Measurements from ENCODE around the gene EDEM1.

The EDEM1 gene

GRCh38 chr3:5187156-5187919, at the start of gene EDEM1:
EDEM1 (plus strand) TSS chr3:5187707; CDS start chr3:5187806, 99 bp downstream.
- H3K79me2 ChIP-seq, result peaks cover 23% of the 10 kb centered on the region
- peak within 1 kb of the TSS; percentile 76 for H3K4me3 ChIP-seq (ENCODE audit: low read depth, low read length)
- H2AFZ ChIP-seq, result peak within 1 kb of the TSS; percentile 96
- H3K27me3 ChIP-seq (ENCODE audit: control insufficient read depth, insufficient read depth, low read length), result no peaks in the 10 kb centered on the region
- peak within 1 kb of the TSS; percentile 96 for H3K9ac ChIP-seq
- H3K9me3 ChIP-seq (ENCODE audit: control insufficient read depth, low read length), result no peaks in the 10 kb centered on the region
- peak within 1 kb of the TSS; percentile 78 for H3K27ac ChIP-seq
- TF ChIP-seq CTCF (IDR thresholded peaks at IDR 0.05), result no peak
- peak within 1 kb of the TSS; percentile 94 for H3K4me2 ChIP-seq (ENCODE audit: low read length)
- no peaks in the 10 kb centered on the region for H3K36me3 ChIP-seq (ENCODE audit: control insufficient read depth, insufficient read depth, low read length)
- H3K4me1 ChIP-seq, result peaks cover 13% of the 10 kb centered on the region

- Histone ChIP-seq H3K27ac (no peak overlapping the region), H3K79me2 (peaks cover 65% of the 10 kb centered on the region), H3K27me3 (ENCODE audit: control insufficient read depth, insufficient read depth, low read length) (no peaks in the 10 kb centered on the region), H3K9ac (no peak overlapping the region), H3K4me2 (ENCODE audit: low read length) (peak overlapping the region; percentile 6), H3K36me3 (ENCODE audit: control insufficient read depth, insufficient read depth, low read length) (no peaks in the 10 kb centered on the region), H2AFZ (no peak overlapping the region), H3K4me1 (peaks cover 12% of the 10 kb centered on the region), H3K9me3 (ENCODE audit: control insufficient read depth, low read length) (no peaks in the 10 kb centered on the region), H3K4me3 (ENCODE audit: low read depth, low read length) (no peak overlapping the region)
- TF ChIP-seq CTCF (IDR thresholded peaks at IDR 0.05), result no peak
These were observed 49.1 kb upstream of the EDEM1 start for GRCh38 chr3:5138214-5138981.

- Histone ChIP-seq H3K9me3 (ENCODE audit: control insufficient read depth, low read length) (no peaks in the 10 kb centered on the region), H3K4me3 (ENCODE audit: low read depth, low read length) (no peak overlapping the region), H3K4me2 (ENCODE audit: low read length) (no peak overlapping the region), H3K9ac (no peak overlapping the region), H3K27me3 (ENCODE audit: control insufficient read depth, insufficient read depth, low read length) (no peaks in the 10 kb centered on the region), H2AFZ (no peak overlapping the region), H3K4me1 (peaks cover 4% of the 10 kb centered on the region), H3K36me3 (ENCODE audit: control insufficient read depth, insufficient read depth, low read length) (no peaks in the 10 kb centered on the region), H3K27ac (no peak overlapping the region), H3K79me2 (peaks cover 70% of the 10 kb centered on the region)
- no peak for TF ChIP-seq CTCF (IDR thresholded peaks at IDR 0.05)
These were observed 47.3 kb upstream of the EDEM1 start for GRCh38 chr3:5140230-5140621.

- TF ChIP-seq CTCF (IDR thresholded peaks at IDR 0.05), result no peak
- no peak overlapping the region for H2AFZ ChIP-seq
- H3K79me2 ChIP-seq, result peaks cover 77% of the 10 kb centered on the region
- no peaks in the 10 kb centered on the region for H3K36me3 ChIP-seq (ENCODE audit: control insufficient read depth, insufficient read depth, low read length)
- no peaks in the 10 kb centered on the region for H3K27me3 ChIP-seq (ENCODE audit: control insufficient read depth, insufficient read depth, low read length)
- no peak overlapping the region for H3K27ac ChIP-seq
- H3K4me2 ChIP-seq (ENCODE audit: low read length), result no peak overlapping the region
- no peaks in the 10 kb centered on the region for H3K9me3 ChIP-seq (ENCODE audit: control insufficient read depth, low read length)
- H3K4me1 ChIP-seq, result peaks cover 4% of the 10 kb centered on the region
- H3K4me3 ChIP-seq (ENCODE audit: low read depth, low read length), result no peak overlapping the region
- H3K9ac ChIP-seq, result no peak overlapping the region
These were observed 46.7 kb upstream of the EDEM1 start for GRCh38 chr3:5140839-5141238.

Data from parathyroid adenoma (tissue), 2 donors.